ENCODE data around the gene CCDC187.

Gene CCDC187

DNA sequence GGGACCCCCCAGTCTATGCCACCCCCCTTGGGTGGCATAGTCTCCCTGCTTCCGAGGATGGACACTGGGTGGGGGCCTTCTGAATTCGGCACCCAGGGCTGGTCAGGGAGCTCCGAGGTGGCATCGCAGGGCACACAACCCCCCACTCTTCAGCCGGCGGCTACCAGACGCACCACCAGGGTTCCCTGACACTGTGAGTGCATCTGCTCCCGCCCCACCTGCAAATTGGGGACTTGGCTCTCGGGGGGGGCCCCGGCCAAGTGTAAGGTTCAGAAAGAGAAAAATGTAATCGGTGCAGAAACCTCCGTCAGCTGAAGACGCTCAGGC is 45.6 kb downstream of the CCDC187 start:
- Mint-ChIP-seq H3K27me3 (ENCODE audit: low read depth) (no peaks in the 10 kb centered on the region), H3K27ac (no peak overlapping the region), H3K4me3 (no peak overlapping the region), H3K4me1 (ENCODE audit: low read depth) (no peaks in the 10 kb centered on the region), H3K9me3 (no peaks in the 10 kb centered on the region), H3K36me3 (ENCODE audit: low read depth) (no peaks in the 10 kb centered on the region)
- DNase-seq (ENCODE audit: low spot score): no peak

DNA sequence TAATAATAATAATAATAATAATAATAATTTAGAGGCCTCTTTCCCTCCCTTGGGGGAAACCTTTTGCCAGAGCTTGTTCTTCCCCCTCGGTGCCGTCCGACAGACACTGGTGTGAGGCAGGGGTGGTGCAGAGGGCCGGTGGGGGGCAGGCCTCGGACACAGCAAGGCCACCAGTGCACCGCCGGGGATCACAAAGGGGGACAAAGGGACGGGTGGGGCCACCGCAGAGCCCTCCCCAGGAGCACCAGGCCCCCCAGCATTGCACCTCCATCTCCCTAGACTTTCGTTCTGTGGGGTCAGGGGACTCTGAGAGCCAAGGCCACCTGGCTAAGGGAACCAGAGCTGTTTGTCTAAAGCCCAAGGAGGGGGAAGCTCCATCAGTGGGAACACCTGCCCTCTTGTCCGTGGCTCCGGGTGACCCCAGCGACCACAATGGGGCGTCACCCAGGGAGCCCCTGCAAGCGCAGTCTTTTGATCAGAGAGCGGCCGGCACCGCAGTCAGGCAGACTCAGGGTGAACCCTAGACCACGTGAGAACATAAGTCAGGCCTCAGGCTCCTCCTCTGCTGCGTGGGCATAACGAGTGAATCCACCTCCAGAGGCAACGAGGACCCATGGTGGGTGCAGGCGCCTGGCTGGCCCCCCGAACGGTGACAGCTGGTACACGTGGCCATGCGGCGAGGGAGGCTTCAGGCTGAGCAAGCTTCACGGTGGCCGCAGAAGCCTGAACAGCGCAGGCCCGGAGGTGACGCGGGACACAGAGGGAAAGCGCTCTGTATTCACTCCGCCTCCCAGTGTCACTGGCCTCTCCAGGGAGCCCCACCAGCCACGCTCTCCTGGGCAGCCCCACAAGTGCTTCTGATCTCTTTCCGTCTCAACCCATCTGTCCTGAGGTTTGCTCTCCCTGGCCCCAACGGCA is 46.3 kb downstream of the CCDC187 start:
- Mint-ChIP-seq H3K27me3 (ENCODE audit: low read depth) (no peaks in the 10 kb centered on the region), H3K27ac (no peak overlapping the region), H3K4me3 (no peak overlapping the region), H3K9me3 (no peaks in the 10 kb centered on the region), H3K36me3 (ENCODE audit: low read depth) (no peaks in the 10 kb centered on the region), H3K4me1 (ENCODE audit: low read depth) (no peaks in the 10 kb centered on the region)
- no peak for DNase-seq (ENCODE audit: low spot score)

DNA sequence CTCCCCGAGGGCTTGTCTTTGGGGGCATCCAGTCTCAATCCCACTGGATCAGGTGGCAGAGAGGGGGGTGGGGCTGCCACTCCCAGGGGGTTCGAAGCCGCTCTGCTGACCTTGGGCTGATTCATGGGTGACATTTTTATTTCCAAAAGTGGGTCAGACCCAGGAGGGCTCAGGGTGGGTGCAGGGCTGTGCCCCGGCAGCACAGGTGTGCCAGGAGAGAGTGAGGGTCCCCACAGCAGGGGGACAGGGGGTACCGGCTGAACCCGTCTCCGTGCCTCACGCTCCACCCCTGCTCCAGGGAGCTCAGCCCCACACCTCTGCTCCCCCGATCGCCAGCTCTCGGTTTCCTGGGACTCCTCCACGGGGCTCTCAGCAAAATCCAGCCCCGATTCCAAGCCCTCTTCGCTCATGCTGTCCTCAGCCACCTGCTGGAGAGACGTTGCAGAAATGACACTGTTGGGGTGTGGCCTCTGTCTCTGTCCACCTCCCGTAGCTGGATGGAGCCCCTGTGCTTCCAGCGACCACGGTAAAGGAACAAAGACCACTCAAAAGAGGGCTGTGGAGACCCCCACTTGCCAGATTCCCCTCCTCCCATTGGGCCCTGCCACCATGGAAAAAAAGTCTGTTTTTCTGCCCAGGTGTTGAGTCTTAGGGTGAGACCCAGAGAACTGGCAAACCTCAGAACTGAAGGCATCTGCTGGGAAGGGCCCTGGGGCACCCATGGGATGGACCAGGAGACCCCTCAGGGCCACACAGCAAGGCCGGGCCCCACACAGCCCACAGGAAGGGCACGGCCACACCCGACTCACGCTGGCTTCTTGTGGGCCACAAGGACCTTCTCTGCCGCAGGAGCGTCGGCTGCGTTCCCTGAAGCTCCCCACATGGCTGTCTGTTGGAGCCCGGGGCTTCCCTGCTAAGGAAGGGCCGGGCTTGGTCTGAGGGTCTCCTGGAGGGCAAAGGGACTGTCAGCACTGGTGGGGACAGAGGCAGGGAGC is 47.7 kb downstream of the CCDC187 start:
- Mint-ChIP-seq H3K36me3 (ENCODE audit: low read depth) (no peaks in the 10 kb centered on the region), H3K27ac (no peak overlapping the region)

DNA sequence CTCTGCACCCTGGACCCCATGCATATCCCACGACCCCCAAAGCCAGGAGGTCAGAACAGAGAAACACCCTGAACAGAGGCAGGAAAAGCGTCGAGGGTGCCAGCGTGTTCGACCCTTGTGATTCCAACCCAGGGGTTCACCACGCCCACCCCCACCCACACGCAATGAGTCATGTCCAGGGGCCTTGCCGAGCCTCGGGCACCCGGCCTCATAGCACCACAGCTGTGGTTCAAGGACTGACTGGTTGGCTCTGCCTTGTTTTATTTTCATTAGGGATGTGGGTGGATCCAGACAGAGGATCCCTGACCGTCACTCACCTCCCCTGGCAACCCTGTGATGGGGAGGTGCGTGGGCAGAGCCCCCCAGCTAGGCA is 48.7 kb downstream of the CCDC187 start:
- no peaks in the 10 kb centered on the region for H3K27me3 Mint-ChIP-seq (ENCODE audit: low read depth)
- H3K27ac Mint-ChIP-seq: no peak overlapping the region
- H3K9me3 Mint-ChIP-seq: no peaks in the 10 kb centered on the region
- DNase-seq (ENCODE audit: low spot score): no peak
- no peaks in the 10 kb centered on the region for H3K4me1 Mint-ChIP-seq (ENCODE audit: low read depth)
- H3K36me3 Mint-ChIP-seq (ENCODE audit: low read depth): no peaks in the 10 kb centered on the region
- no peak overlapping the region for H3K4me3 Mint-ChIP-seq

More for the DNA sequence above, 47.7 kb downstream of the CCDC187 start:
- Mint-ChIP-seq H3K27me3 (ENCODE audit: low read depth) (no peaks in the 10 kb centered on the region), H3K4me1 (ENCODE audit: low read depth) (no peaks in the 10 kb centered on the region), H3K9me3 (no peaks in the 10 kb centered on the region), H3K4me3 (no peak overlapping the region)
- no peak for DNase-seq (ENCODE audit: low spot score)

DNA sequence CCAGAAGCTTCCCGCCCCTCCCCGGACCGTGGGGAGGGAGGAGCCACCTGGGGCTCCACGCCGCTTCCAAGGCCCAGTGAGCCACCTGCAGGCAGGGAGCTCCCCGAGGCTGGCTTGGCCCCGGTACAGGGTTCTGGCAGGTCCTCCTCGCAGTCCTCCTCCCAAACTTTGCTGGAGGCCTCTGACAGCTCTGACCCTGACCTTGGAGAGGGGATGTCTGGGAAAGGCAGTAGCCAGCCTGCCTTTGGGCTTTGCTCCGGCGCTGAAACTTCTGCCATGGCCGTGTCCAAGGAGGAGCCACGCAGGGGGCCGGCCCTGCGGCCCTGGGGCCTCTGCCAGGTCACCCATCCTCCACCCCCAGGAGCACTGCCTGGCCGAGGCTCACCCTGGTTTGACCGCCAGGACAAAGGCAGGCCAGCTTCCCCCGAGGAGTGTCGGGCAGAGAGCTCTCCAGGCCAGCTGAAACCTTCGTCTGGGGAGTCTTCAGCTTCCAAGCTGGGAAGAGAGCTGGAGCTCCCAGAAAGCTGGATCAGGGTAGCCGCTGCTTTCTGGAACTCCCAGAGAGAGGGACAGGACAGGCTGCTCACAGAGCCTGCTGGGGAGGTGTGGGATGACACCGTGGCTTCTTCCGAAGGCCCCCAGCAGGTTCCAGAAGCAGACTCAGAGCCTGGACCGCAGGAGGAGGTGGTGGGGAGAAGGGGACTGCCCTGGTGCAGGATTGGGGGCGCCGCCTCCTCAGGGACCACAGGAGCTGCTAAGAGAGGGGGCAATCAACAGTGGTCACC is 49.3 kb downstream of the CCDC187 start:
- H3K4me3 Mint-ChIP-seq: no peak overlapping the region

DNA sequence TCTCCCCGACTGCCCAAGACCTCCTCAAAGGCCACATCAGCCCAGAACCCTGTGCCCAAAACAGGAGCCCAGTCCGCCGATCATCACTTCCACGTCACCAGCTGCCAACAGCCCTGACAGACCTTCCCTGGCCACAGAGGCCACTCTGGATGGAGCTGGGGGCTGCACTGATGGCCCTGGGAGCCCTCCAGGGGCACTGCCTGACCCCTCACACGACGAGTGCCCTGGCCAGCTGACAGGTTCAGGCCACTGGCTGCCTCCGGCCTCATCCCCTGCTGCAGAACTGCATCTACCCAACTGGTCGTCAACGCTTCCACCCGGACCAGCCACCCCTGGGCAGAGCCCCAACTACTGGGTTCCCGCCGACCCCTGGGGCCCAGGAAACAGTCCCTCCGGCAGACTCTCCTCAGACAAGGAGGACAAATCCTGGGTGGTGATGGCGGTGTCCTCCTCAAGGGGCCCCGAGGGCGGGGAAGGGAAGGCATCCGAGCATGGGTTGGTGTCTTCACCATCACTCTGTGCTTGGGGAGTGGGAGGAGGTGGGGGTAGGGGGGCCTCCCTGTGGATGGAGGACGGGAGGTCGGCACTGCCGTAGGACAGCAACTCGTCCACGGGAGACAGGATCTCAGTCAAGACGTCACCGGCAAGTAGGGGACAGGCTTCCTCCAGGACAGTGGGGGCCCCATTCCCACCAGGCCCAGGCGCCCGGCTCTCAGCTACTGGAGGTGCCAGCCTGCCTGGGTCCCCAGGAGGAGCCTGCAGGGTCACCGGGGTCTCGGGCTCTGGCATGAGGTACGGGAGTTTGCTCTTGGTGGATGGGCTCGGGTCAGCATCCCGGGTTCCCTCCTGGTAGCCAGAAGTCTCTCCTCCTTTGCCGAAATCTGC is 50.4 kb downstream of the CCDC187 start:
- Mint-ChIP-seq H3K27ac (no peak overlapping the region), H3K4me3 (no peak overlapping the region), H3K27me3 (ENCODE audit: low read depth) (no peaks in the 10 kb centered on the region), H3K4me1 (ENCODE audit: low read depth) (no peaks in the 10 kb centered on the region), H3K36me3 (ENCODE audit: low read depth) (no peaks in the 10 kb centered on the region), H3K9me3 (no peaks in the 10 kb centered on the region)
- no peak for DNase-seq (ENCODE audit: low spot score)

More for the DNA sequence above, 49.3 kb downstream of the CCDC187 start:
- Mint-ChIP-seq H3K4me1 (ENCODE audit: low read depth) (no peaks in the 10 kb centered on the region), H3K36me3 (ENCODE audit: low read depth) (no peaks in the 10 kb centered on the region), H3K27me3 (ENCODE audit: low read depth) (no peaks in the 10 kb centered on the region), H3K9me3 (no peaks in the 10 kb centered on the region), H3K27ac (no peak overlapping the region)
- no peak for DNase-seq (ENCODE audit: low spot score)

DNA sequence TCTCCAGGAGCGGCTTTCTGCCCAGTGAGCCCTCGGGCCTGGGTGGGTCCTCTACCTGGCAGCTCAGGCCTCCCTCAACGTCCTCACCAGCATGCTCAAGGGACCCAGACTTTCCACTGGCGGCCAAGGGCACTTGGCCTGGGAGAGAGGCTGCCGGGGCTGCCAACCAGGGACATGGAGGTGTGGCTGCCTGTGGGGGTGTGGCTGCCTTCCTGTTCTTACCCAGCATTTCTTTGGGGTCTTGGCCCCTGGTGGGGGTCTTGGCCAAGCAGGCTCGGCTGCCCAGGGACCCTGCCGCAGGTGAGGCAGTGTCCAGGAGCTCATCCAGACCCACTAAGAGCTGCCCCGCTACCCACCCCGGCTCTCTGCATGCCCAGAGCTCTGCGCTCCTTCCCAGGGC is 51.0 kb downstream of the CCDC187 start:
- no peak for DNase-seq (ENCODE audit: low spot score)
- no peaks in the 10 kb centered on the region for H3K27me3 Mint-ChIP-seq (ENCODE audit: low read depth)
- H3K36me3 Mint-ChIP-seq (ENCODE audit: low read depth): no peaks in the 10 kb centered on the region
- H3K9me3 Mint-ChIP-seq: no peaks in the 10 kb centered on the region
- H3K4me1 Mint-ChIP-seq (ENCODE audit: low read depth): no peaks in the 10 kb centered on the region
- H3K27ac Mint-ChIP-seq: no peak overlapping the region
- no peak overlapping the region for H3K4me3 Mint-ChIP-seq

DNA sequence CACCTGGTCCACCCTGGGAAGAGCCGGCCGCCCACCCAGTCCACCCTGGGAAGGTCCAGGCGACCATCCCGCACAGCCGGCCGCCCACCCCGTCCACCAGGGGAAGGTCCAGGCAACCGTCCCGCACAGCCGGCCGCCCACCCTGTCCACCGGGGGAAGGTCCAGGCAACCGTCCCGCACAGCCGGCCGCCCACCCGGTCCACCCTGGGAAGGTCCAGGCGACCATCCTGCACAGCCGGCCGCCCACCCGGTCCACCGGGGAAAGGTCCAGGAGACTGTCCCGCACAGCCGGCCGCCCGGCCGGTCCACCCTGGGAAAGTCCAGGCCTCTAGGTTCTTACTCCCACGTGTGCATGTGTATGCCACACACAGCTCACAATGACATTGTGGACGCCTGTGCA is 51.6 kb downstream of the CCDC187 start:
- Mint-ChIP-seq H3K27me3 (ENCODE audit: low read depth) (peaks cover 1% of the 10 kb centered on the region), H3K4me1 (ENCODE audit: low read depth) (no peaks in the 10 kb centered on the region), H3K4me3 (no peak overlapping the region), H3K36me3 (ENCODE audit: low read depth) (no peaks in the 10 kb centered on the region), H3K9me3 (no peaks in the 10 kb centered on the region), H3K27ac (no peak overlapping the region)
- DNase-seq (ENCODE audit: low spot score): no peak

DNA sequence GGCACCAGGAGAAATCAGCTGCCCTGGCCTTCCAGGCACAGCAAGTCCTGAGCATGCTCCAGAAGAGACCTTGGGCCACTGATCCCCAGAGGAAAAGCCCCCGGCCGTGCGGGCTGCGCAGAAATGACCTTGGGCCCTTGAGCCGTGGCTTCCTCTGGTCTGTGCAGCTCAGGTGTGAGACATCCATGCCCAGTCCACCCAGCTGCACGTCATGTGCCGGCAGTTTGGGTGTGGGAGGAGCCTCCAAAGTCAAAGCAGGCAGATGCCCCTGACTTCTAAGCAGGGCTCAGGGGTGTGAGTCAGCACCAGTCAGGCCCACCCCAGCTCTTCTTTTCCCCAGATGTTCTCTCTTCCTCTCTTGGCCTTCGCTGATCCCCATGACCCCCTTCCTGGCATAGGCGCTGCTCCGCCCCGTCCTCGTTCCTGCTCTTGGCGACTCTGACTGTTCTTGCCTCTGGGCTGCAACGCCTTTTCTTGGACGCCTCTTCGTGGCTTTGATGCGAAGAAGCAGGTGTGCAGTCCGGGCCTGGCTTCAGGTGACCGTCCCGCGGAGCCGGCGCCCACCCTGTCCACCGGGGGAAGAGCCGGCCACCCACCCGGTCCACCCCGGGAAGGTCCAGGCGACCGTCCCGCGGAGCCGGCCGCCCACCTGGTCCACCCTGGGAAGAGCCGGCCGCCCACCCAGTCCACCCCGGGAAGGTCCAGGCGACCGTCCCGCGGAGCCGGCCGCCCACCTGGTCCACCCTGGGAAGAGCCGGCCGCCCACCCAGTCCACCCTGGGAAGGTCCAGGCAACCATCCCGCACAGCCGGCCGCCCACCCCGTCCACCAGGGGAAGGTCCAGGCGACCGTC is 52.4 kb downstream of the CCDC187 start:
- Mint-ChIP-seq H3K4me3 (no peak overlapping the region), H3K9me3 (no peaks in the 10 kb centered on the region), H3K4me1 (ENCODE audit: low read depth) (no peaks in the 10 kb centered on the region), H3K36me3 (ENCODE audit: low read depth) (no peaks in the 10 kb centered on the region), H3K27me3 (ENCODE audit: low read depth) (peaks cover 4% of the 10 kb centered on the region), H3K27ac (no peak overlapping the region)
- no peak for DNase-seq (ENCODE audit: low spot score)

DNA sequence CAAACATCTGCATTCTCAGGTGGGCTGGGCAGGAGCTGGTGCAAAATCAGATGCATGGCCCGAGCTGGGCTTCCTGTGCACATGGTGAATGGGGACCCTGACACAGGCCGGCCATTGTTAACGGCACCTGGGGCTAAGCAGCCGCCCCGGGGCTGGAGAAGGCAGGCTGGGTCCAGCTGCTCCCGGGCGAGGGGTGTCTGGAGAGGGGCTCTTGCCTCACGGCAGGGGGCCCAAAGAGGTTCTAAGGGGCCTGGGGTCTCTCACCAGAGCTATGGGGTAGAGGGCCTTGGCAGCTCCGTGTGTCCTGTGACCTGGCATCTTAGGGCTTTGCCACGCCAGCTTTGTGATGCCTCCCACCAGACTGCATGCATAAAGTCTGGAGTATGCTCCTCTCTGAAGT is 53.2 kb downstream of the CCDC187 start:
- Mint-ChIP-seq H3K9me3 (no peaks in the 10 kb centered on the region), H3K27me3 (ENCODE audit: low read depth) (peaks cover 4% of the 10 kb centered on the region), H3K4me1 (ENCODE audit: low read depth) (peaks cover 4% of the 10 kb centered on the region), H3K27ac (no peak overlapping the region), H3K36me3 (ENCODE audit: low read depth) (no peaks in the 10 kb centered on the region), H3K4me3 (no peak overlapping the region)
- DNase-seq (ENCODE audit: low spot score): no peak

DNA sequence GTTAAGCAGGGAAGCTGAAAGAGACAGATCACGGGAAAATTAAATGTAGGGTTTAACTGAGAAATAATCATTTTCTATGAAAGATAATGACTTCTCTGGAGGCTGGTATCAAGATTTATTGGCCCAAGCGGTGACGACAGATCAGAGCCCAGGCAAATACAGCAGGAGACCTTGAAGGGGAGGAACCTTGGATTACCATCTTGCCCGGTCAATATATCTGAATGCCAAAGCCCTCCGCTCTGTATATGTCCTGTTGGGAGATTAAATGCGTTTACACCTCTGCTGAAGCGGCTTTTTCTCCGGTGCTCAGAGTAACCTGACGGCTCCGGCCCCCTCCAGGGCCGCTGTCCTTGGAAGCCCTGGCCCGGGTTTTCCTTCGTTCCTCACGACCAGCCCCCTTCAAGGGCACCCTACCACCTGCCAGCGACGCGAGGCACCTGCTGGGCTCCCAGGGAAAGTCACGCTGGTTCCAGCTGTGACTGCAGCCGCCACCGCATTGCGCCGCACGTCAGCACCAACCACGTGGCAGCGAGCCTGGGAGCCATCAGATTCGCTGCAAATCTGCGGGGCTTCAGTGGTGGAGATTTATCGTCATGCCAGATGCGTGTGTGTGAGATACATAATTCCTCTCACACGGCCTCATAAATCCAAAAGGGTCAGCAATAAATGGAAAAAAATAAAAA is 53.9 kb downstream of the CCDC187 start:
- H3K27ac Mint-ChIP-seq: no peak overlapping the region
- H3K9me3 Mint-ChIP-seq: no peaks in the 10 kb centered on the region
- peaks cover 5% of the 10 kb centered on the region for H3K4me1 Mint-ChIP-seq (ENCODE audit: low read depth)
- no peak overlapping the region for H3K4me3 Mint-ChIP-seq
- H3K27me3 Mint-ChIP-seq (ENCODE audit: low read depth): peaks cover 4% of the 10 kb centered on the region
- DNase-seq (ENCODE audit: low spot score): no peak
- peaks cover under 1% of the 10 kb centered on the region for H3K36me3 Mint-ChIP-seq (ENCODE audit: low read depth)
